ENCODE results near the gene CLIC3.
A peak's percentile ranks its signal among the peaks of the same experiment; 100 is the strongest.

CLIC3 gene

GRCh38 chr9:136949817-136950655 lies 46.3 kb downstream of the CLIC3 start:
- peak; percentile 86 for DNase-seq

GRCh38 chr9:136949239-136949816 lies 47.0 kb downstream of the CLIC3 start:
- DNase-seq: no peak

DNA sequence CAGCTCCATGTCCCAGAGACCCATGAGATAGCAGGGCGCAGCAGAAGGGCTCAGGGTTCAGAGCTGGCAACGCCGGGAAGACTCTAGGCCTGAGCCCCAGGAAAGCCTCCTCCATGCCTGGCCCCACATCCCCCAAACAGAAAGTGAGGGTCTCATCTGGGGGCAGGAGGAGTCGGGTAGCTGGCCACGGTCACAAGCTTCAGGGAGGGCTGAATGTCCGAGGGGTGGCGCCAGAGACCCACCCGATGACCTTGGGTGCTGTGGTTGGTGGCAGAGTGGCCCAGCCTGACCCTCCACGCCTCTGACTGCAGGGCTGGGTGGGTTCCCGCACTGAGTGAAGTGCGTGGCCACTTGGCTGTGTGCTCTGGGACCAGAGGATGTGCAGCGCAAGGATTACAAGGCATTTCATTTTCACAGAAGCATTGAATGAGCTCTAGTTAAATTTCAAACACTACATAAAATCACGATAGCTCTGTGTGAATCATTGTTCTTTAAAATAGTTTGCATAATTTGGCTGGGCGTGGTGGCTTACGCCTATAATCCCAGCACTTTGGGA lies 48.3 kb downstream of the CLIC3 start:
- no peak for DNase-seq

DNA sequence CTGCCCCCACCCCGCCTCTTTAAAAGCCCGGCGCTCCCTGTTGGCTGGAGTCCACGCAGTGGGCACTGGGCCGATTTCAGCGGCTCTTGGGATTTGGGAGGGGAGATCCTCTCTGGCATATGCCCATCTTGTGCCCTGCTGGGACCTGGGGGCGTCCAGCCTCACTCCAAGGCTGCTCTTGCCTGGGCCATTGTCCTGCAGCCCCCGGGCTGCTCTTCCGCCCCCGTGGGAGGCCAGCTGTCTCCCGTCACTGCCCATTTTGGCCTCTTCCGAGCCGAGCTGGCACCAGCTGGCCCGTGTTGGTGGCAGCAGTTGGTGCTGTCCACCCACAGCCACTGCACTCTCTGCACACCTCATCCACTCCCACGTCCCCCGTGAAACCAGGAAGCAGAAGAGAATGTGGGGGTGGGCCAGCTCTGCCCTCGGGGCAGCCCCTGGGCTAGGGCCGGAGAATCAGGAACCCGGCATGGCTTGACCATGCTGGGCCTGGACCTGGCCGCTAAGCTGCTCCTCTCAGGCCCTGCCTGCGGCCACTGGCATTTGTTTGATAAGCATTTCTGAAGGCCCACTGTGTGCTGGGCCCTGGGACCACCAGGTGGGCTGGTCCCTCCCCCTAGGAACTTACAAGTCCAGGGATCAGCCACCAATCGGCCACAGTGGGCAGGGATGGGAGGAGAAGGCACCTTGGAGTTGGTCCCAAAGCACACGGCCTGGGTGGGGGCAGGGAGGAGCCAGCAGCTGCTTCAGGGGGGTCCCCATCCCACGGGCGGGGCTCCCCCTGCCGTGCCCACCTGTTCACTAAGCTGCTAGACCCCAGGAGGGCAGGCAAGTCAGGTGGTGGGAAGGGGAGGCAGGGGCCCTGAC lies 49.1 kb downstream of the CLIC3 start:
- no peak for DNase-seq

DNA sequence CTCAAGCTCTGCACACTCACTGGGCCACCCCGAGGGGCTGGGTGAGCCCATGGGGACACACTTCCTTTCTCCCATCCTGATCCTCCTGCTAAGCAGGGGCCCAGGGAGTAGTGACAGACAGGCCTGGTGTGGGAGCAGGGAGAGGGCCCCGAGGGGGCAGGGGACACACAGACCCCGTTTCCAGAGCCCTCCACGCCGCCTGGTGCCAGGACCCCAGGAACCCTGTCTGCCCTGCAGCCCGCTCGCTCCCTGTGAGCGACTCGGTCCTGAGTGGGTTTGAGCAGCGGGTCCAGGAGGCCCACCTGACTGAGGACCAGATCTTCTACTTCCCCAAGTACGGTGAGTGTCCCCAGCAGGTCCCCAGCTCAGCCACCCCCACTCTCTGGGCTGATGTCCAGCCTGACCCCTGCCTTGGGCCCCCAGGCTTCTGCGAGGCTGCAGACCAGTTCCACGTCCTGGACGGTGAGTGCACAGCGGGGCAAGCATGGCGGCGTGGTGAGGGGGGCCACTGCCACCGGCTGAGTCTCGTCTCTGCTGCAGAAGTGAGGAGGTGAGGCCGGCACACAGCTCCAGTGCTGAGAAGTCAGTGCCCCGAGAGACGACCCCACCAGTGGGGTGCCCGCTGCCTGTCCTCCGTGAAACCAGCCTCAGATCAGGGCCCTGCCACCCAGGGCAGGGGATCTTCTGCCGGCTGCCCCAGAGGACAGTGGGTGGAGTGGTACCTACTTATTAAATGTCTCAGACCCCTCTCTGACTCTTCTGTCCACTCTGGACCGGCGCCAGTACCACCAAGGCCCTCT lies 49.9 kb downstream of the CLIC3 start:
- DNase-seq: no peak

DNA sequence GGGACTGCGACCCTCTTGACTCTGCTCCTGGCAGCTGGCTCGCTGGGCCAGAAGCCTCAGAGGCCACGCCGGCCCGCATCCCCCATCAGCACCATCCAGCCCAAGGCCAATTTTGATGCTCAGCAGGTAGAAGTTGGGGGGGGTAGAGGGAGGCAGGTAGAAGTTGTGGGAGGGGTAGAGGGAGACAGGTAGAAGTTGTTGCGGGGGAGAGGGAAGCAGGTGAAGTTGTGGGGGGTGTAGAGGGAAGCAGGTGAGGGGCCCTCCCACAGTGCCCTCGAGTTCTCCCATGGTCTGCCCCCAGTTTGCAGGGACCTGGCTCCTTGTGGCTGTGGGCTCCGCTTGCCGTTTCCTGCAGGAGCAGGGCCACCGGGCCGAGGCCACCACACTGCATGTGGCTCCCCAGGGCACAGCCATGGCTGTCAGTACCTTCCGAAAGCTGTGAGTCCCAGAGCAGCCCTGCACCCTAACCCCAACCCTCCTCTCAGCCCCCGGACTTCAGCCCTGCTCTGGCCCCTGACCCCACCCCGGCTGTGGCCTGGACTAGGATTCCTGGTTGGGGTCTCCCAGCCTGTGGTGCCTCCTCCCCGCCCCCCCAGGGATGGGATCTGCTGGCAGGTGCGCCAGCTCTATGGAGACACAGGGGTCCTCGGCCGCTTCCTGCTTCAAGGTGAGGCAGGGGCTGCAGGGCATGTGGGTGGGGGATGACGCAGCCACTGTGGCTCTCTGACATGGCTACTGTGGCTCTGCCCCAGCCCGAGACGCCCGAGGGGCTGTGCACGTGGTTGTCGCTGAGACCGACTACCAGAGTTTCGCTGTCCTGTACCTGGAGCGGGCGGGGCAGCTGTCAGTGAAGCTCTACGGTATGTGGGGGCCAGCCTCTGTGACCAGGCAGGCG lies 50.8 kb downstream of the CLIC3 start:
- DNase-seq: no peak

Measured in T1000 (cell line).